GM21390 (cell line): ENCODE measurements around the gene GPR132.
"Not testable (repeated sequence)": the region's sequence is repeated elsewhere in the genome, so short reads cannot be mapped to it uniquely, and the experiment has no call there.

Experiments
- ATAC-seq: cut with Tn5 transposase; IDR thresholded peaks from one replicate; pipeline ENCODE4 v1.9.1; 2021; ENCODE audit not compliant: unreplicated experiment

GPR132 gene

GRCh38 chr14:105045710-105046326 is 19.4 kb downstream of the GPR132 start:
- ATAC-seq = peak; percentile 61

- ATAC-seq = no peak
Observed at GRCh38 chr14:105043641-105044040, 21.6 kb downstream of the GPR132 start.

- no peak for ATAC-seq
Observed at GRCh38 chr14:105042813-105043212, 22.4 kb downstream of the GPR132 start.

GRCh38 chr14:105041841-105042765 is 23.1 kb downstream of the GPR132 start:
- no peak for ATAC-seq

- no peak for ATAC-seq
Observed at GRCh38 chr14:105039458-105040205, 25.6 kb downstream of the GPR132 start.

GRCh38 chr14:105035616-105036015 is 29.6 kb downstream of the GPR132 start:
- ATAC-seq = not testable (repeated sequence)

- no peak for ATAC-seq
Observed at GRCh38 chr14:105034315-105035039, 30.8 kb downstream of the GPR132 start.

GRCh38 chr14:105033412-105033900 is 31.8 kb downstream of the GPR132 start:
- not testable (repeated sequence) for ATAC-seq

- not testable (repeated sequence) for ATAC-seq
Observed at GRCh38 chr14:105032451-105032901, 32.8 kb downstream of the GPR132 start.

GRCh38 chr14:105030836-105031396 is 34.3 kb downstream of the GPR132 start:
- ATAC-seq = no peak

GRCh38 chr14:105030194-105030593 is 35.0 kb downstream of the GPR132 start:
- ATAC-seq = no peak

- ATAC-seq = no peak
Observed at GRCh38 chr14:105029402-105029801, 35.8 kb downstream of the GPR132 start.

- ATAC-seq = no peak
Observed at GRCh38 chr14:105028251-105028927, 36.8 kb downstream of the GPR132 start.

- not testable (repeated sequence) for ATAC-seq
Observed at GRCh38 chr14:105027718-105028117, 37.5 kb downstream of the GPR132 start.

- no peak for ATAC-seq
Observed at GRCh38 chr14:105026802-105027563, 38.2 kb downstream of the GPR132 start.

GRCh38 chr14:105026033-105026785 is 39.0 kb downstream of the GPR132 start:
- ATAC-seq = peak; percentile 34

GRCh38 chr14:105025429-105025828 is 39.8 kb downstream of the GPR132 start:
- no peak for ATAC-seq

- no peak for ATAC-seq
Observed at GRCh38 chr14:105023791-105024480, 41.3 kb downstream of the GPR132 start.
